ENCODE measurements around the gene VPS37B. TPM values are rescaled to one million over a fixed set of nuclear protein-coding genes. Genes with fewer than 3 reads are reported as not detected.

VPS37B gene
- total and polyA plus RNA-seq, 2 donors from 2014 or later: 21.4 to 47.8 TPM

- Histone ChIP-seq H3K4me3 (ENCODE audit: low read length in 3 of 3) (no peak overlapping the region), H3K9me3 (ENCODE audit: control insufficient read depth in 2 of 3, insufficient read depth in 1 of 3, low read length in 3 of 3) (no peaks in the 10 kb centered on the region), H3K9ac (ENCODE audit: low read length in 3 of 3) (no peak overlapping the region), H3K27me3 (ENCODE audit: control insufficient read depth, insufficient read depth, low read length) (no peaks in the 10 kb centered on the region), H3K4me1 (ENCODE audit: control insufficient read depth in 2 of 3, insufficient read depth in 2 of 3, low read depth in 1 of 3, low read length in 3 of 3) (peaks cover 0 to 26% (median 13%) of the 10 kb centered on the region in 3 donors), H3K27ac (ENCODE audit: low read depth in 2 of 2, low read length in 2 of 2) (no peak overlapping the region), H3K36me3 (ENCODE audit: control insufficient read depth in 2 of 3, insufficient read depth in 3 of 3, low read length in 3 of 3) (peaks cover 0 to 12% (median 2%) of the 10 kb centered on the region in 3 donors)
- no peak for TF ChIP-seq CTCF (IDR thresholded peaks at IDR 0.05; ENCODE audit: borderline replicate concordance, extremely low read depth, insufficient read depth)
- intact Hi-C loops (cut with DNase I): no loop called here
- FAIRE-seq (no peak), DNase-seq (peak in 1 of 5 donors; percentile 60)
Observed at GRCh38 chr12:122848471-122849351, 47.2 kb downstream of the VPS37B start.

DNA sequence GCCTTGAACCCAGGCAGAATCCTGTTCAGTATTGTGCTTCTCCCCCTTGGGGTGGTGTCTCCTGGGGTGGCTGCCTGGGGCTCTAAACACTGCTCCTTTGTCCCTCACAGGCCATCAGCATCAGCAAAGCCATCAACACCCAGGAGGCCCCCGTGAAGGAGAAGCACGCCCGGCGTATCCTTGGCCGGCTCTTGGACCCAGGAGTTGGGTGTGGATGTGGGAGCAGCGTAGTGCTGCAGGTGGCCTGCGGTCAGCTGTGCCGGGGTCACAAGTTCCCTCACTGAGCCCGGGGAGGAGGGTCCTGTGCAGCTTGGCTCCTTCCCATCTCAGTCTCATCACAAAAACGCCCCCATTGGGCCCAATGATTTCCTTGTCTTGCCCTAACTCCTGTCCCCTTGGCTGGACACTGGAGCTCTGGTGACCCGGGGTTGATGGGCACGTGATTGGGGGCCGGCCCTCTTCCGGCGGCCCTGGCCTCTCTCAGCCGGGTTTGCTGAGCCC lies 48.0 kb downstream of the VPS37B start:
- no peak for FAIRE-seq

DNA sequence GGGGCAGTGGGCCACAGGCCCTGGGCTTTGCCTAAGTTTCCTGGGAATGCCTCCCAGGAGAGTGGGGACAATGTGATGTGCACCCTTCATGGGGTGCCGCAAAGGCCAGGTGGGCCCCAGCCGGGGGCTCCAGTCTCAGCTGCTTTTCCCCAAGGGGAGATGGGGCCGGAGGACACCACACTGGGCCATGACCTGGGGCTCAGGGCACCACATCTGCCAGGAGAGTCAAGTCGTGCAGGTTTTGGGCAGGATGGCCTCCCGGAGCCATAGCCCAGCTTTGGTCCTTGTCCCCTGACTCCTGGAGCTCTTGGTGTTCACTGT lies 48.4 kb downstream of the VPS37B start:
- Histone ChIP-seq H3K27ac (ENCODE audit: low read depth in 2 of 2, low read length in 2 of 2) (no peak overlapping the region), H3K27me3 (ENCODE audit: control insufficient read depth, insufficient read depth, low read length) (no peaks in the 10 kb centered on the region), H3K4me1 (ENCODE audit: control insufficient read depth in 2 of 3, insufficient read depth in 2 of 3, low read depth in 1 of 3, low read length in 3 of 3) (peaks cover 0 to 38% (median 25%) of the 10 kb centered on the region in 3 donors), H3K4me3 (ENCODE audit: low read length in 3 of 3) (no peak overlapping the region), H3K36me3 (ENCODE audit: control insufficient read depth in 2 of 3, insufficient read depth in 3 of 3, low read length in 3 of 3) (peaks cover 0 to 10% (median 2%) of the 10 kb centered on the region in 3 donors), H3K9me3 (ENCODE audit: control insufficient read depth in 2 of 3, insufficient read depth in 1 of 3, low read length in 3 of 3) (no peaks in the 10 kb centered on the region), H3K9ac (ENCODE audit: low read length in 3 of 3) (no peak overlapping the region)
- no peak for TF ChIP-seq CTCF (IDR thresholded peaks at IDR 0.05; ENCODE audit: borderline replicate concordance, extremely low read depth, insufficient read depth)
- peak in 2 of 5 donors; percentile 37 to 61 for DNase-seq
- intact Hi-C loops (cut with DNase I): no loop called here
- no peak for FAIRE-seq

More for the DNA sequence above, 48.0 kb downstream of the VPS37B start:
- Histone ChIP-seq H3K4me3 (ENCODE audit: low read length in 3 of 3) (no peak overlapping the region), H3K4me1 (ENCODE audit: control insufficient read depth in 2 of 3, insufficient read depth in 2 of 3, low read depth in 1 of 3, low read length in 3 of 3) (peaks cover 0 to 33% (median 20%) of the 10 kb centered on the region in 3 donors), H3K27ac (ENCODE audit: low read depth in 2 of 2, low read length in 2 of 2) (no peak overlapping the region), H3K36me3 (ENCODE audit: control insufficient read depth in 2 of 3, insufficient read depth in 3 of 3, low read length in 3 of 3) (peaks cover 0 to 12% (median 2%) of the 10 kb centered on the region in 3 donors), H3K9ac (ENCODE audit: low read length in 3 of 3) (no peak overlapping the region), H3K27me3 (ENCODE audit: control insufficient read depth, insufficient read depth, low read length) (no peaks in the 10 kb centered on the region), H3K9me3 (ENCODE audit: control insufficient read depth in 2 of 3, insufficient read depth in 1 of 3, low read length in 3 of 3) (no peaks in the 10 kb centered on the region)
- intact Hi-C loops (cut with DNase I): no loop called here
- no peak for TF ChIP-seq CTCF (IDR thresholded peaks at IDR 0.05; ENCODE audit: borderline replicate concordance, extremely low read depth, insufficient read depth)
- DNase-seq: peak in 1 of 5 donors; percentile 37

All from kidney (tissue), 14 donors.